PC-9 (cell line): ENCODE results near the gene KRT80. TPM values are rescaled to one million over a fixed set of nuclear protein-coding genes. Genes with fewer than 3 reads are reported as not detected.

Experiments used
- BruUV-seq: library from RNA; stranded (reverse); fragments of 400-500 nt; replicated peaks from 2 replicates; lab custom pipeline; 2021; lab: Mats Ljungman, UMichigan
- CTCF ChIA-PET: fragments of 300-600 bp; sonication (Branson Sonifier 250); formaldehyde crosslinking; loops from one replicate; lab custom pipeline; 2022; ENCODE audit warnings: antibody characterized with exemption; lab: Charles Lee
- POLR2A ChIA-PET: fragments of 300-600 bp; sonication (Branson Sonifier 250); formaldehyde crosslinking; loops from one replicate; lab custom pipeline; 2022; ENCODE audit warnings: antibody characterized with exemption; ENCODE audit not compliant: unreplicated experiment; lab: Charles Lee
- DNase-seq, 2 experiments: peaks; one replicate each; pipeline versions ENCODE4 v3.0.0 to v3.0.0-alpha.2; 2015 to 2022; ENCODE audit warnings: mixed read lengths in 1 of 2
- H2AFZ ChIP-seq: fragments of 200-600 bp; sonication (generic); 2 replicates; pipeline ENCODE4 v1.8.1; 2017; ENCODE audit warnings: antibody characterized with exemption
- H3F3A ChIP-seq: fragments of 200-600 bp; sonication (generic); 2 replicates; pipeline ENCODE4 v1.8.1; 2017; ENCODE audit warnings: antibody characterized with exemption, mild to moderate bottlenecking, low read depth; ENCODE audit not compliant: insufficient read depth
- H3K27ac ChIP-seq: fragments of 200-600 bp; sonication (generic); 2 replicates; pipeline ENCODE4 v1.6.1; 2016; ENCODE audit warnings: mixed run types
- H3K27me3 ChIP-seq: fragments of 200-600 bp; sonication (generic); 2 replicates; pipeline ENCODE4 v1.6.1; 2016; ENCODE audit warnings: low read depth, mixed run types; ENCODE audit not compliant: insufficient read depth
- H3K36me3 ChIP-seq: fragments of 200-600 bp; sonication (generic); 2 replicates; pipeline ENCODE4 v1.6.1; 2016; ENCODE audit warnings: low read depth, mixed run types
- H3K4me1 ChIP-seq: fragments of 200-600 bp; sonication (generic); replicated peaks from 2 replicates; pipeline ENCODE4 v1.6.1; 2016; ENCODE audit warnings: mixed run types; ENCODE audit not compliant: insufficient read depth
- H3K4me2 ChIP-seq: fragments of 200-600 bp; sonication (generic); 2 replicates; pipeline ENCODE4 v1.6.1; 2017; ENCODE audit warnings: mixed run types
- H3K4me3 ChIP-seq: fragments of 200-600 bp; sonication (generic); 2 replicates; pipeline ENCODE4 v1.6.1; 2016; ENCODE audit warnings: mixed run types
- H3K79me2 ChIP-seq: fragments of 200-600 bp; sonication (generic); 2 replicates; pipeline ENCODE4 v1.6.1; 2017; ENCODE audit warnings: low read depth, mixed run types
- H3K9me2 ChIP-seq: fragments of 200-600 bp; sonication (generic); 2 replicates; pipeline ENCODE4 v1.8.1; 2017; ENCODE audit warnings: mild to moderate bottlenecking; ENCODE audit not compliant: insufficient read depth
- H3K9me3 ChIP-seq: fragments of 200-600 bp; sonication (generic); 2 replicates; pipeline ENCODE4 v1.8.1; 2016; ENCODE audit warnings: low read depth; ENCODE audit not compliant: insufficient read depth
- H4K20me1 ChIP-seq: fragments of 200-600 bp; sonication (generic); 2 replicates; pipeline ENCODE4 v1.8.1; 2017; ENCODE audit not compliant: insufficient read depth
- EZH2 ChIP-seq: fragments of 200-600 bp; sonication (generic); IDR thresholded peaks from 2 replicates; pipeline ENCODE4 v1.8.0; 2017; ENCODE audit warnings: antibody characterized with exemption, low read depth
- intact Hi-C: fragments of 100-400 bp; cut with micrococcal nuclease; formaldehyde crosslinking; loops from one replicate; pipeline ENCODE4 v1.10.0; 2022; ENCODE audit not compliant: unreplicated experiment
- total RNA-seq: library from RNA; stranded (reverse); gene quantifications from 2 replicates; pipeline ENCODE4 v1.2.3, GENCODE V29; 2021
- TF ChIP-seq, protein P1 (sequence below): fragments of 200-600 bp; sonication (generic); conservative IDR thresholded peaks from 2 replicates; pipeline ENCODE4 v1.6.1; 2017; ENCODE audit warnings: mixed run types, antibody characterized with exemption, mild to moderate bottlenecking, moderate library complexity

Gene KRT80
- total RNA-seq, 1 experiment from 2014 or later: 94.9 TPM

DNA sequence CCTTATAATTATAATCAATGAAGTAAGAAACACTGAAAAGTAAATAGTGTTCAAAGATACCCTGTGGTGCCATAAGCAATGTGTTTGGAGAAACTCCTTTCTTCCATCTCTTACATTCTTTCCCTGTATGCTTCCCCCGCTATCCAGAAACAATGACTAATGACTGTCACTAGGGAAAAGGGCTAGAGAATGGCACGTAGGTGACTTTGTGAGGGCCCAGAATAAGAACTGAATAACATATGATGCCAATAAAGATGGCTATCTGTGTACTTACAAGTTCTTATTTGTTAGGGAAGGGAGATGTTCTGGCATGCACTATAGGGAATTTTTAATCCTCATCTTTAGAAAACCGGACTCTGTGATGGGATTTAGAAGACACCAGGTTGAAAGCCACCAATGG is 36.6 kb upstream of the KRT80 start:
- intact Hi-C loops: no loop called here
- Histone ChIP-seq H3K4me1 (peaks cover 82% of the 10 kb centered on the region), H3F3A (peaks cover 48% of the 10 kb centered on the region), H3K9me3 (no peaks in the 10 kb centered on the region), H3K9me2 (no peaks in the 10 kb centered on the region), H3K27me3 (no peaks in the 10 kb centered on the region), H4K20me1 (no peaks in the 10 kb centered on the region), H3K4me3 (no peak overlapping the region), H3K79me2 (peaks cover 20% of the 10 kb centered on the region), H3K36me3 (no peaks in the 10 kb centered on the region), H3K27ac (peak overlapping the region; percentile 97), H3K4me2 (peak overlapping the region; percentile 99), H2AFZ (no peak overlapping the region)
- BruUV-seq: no TSS peak
- CTCF ChIA-PET: no interaction called here
- POLR2A ChIA-PET: no interaction called here
- DNase-seq: peak in 1 of 2 experiments; percentile 89
- no peak for TF ChIP-seq EZH2
- TF ChIP-seq, protein P1, sequence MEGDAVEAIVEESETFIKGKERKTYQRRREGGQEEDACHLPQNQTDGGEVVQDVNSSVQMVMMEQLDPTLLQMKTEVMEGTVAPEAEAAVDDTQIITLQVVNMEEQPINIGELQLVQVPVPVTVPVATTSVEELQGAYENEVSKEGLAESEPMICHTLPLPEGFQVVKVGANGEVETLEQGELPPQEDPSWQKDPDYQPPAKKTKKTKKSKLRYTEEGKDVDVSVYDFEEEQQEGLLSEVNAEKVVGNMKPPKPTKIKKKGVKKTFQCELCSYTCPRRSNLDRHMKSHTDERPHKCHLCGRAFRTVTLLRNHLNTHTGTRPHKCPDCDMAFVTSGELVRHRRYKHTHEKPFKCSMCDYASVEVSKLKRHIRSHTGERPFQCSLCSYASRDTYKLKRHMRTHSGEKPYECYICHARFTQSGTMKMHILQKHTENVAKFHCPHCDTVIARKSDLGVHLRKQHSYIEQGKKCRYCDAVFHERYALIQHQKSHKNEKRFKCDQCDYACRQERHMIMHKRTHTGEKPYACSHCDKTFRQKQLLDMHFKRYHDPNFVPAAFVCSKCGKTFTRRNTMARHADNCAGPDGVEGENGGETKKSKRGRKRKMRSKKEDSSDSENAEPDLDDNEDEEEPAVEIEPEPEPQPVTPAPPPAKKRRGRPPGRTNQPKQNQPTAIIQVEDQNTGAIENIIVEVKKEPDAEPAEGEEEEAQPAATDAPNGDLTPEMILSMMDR: no peak

DNA sequence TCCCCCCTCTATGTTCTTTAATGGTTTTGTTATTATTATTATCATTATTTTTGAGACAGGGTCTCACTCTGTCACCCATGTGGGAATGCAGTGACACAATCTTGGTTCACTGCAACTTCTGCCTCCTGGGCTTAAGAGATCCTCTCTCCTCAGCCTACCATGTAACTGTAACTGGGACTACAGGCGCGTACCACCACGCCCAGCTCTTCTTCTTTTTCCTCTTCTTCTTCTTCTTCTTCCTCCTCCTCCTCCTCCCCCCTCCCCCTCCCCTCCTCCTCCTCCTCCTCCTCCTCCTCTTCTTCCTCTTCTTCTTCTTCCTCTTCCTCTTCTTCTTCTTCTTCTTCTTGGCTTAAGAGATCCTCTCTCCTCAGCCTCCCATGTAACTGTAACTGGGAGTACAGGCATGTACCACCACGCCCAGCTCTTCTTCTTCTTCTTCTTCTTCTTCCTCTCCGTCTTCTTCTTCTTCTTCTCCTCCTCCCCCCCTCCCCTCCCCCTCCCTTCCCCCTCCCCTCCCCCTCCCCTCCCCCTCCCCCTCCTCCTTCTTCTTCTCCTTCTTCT is 35.9 kb upstream of the KRT80 start:
- Histone ChIP-seq H3K27me3 (no peaks in the 10 kb centered on the region), H3K79me2 (peaks cover 15% of the 10 kb centered on the region)
- POLR2A ChIA-PET: interaction anchor here (0.6 to 0.9 kb wide), 2 partner anchors 100 to 826 kb away, joined by 4 to 10 read pairs; no protein-coding TSS in a partner anchor

GRCh38 chr12:52226446-52226845 is 34.6 kb upstream of the KRT80 start:
- peaks cover 7% of the 10 kb centered on the region for H3K79me2 ChIP-seq
- POLR2A ChIA-PET: no interaction called here
- no peak for DNase-seq

More for the DNA sequence above, 35.9 kb upstream of the KRT80 start:
- no TSS peak for BruUV-seq
- Histone ChIP-seq H3K9me2 (no peaks in the 10 kb centered on the region), H3K27ac (peak overlapping the region; percentile 97), H3K9me3 (no peaks in the 10 kb centered on the region), H3K36me3 (no peaks in the 10 kb centered on the region), H2AFZ (no peak overlapping the region), H3K4me2 (no peak overlapping the region), H3K4me1 (peaks cover 89% of the 10 kb centered on the region), H3K4me3 (no peak overlapping the region), H4K20me1 (no peaks in the 10 kb centered on the region), H3F3A (peaks cover 49% of the 10 kb centered on the region)
- intact Hi-C loops: no loop called here
- CTCF ChIA-PET: interaction anchor here (0.6 kb wide), 1 partner anchor 555 kb away, joined by 9 read pairs; no protein-coding TSS in a partner anchor
- DNase-seq: no peak
- TF ChIP-seq EZH2: no peak
- TF ChIP-seq, protein P1: no peak

More at GRCh38 chr12:52226446-52226845, 34.6 kb upstream of the KRT80 start:
- intact Hi-C loops: no loop called here
- Histone ChIP-seq H3K27ac (peak overlapping the region; percentile 36), H3K27me3 (no peaks in the 10 kb centered on the region), H3K4me2 (no peak overlapping the region), H3F3A (peaks cover 49% of the 10 kb centered on the region), H4K20me1 (no peaks in the 10 kb centered on the region), H3K36me3 (no peaks in the 10 kb centered on the region), H3K4me3 (no peak overlapping the region), H3K4me1 (peaks cover 92% of the 10 kb centered on the region), H3K9me3 (no peaks in the 10 kb centered on the region), H2AFZ (no peak overlapping the region), H3K9me2 (no peaks in the 10 kb centered on the region)
- TF ChIP-seq, protein P1: no peak
- TF ChIP-seq EZH2: no peak
- no TSS peak for BruUV-seq
- CTCF ChIA-PET: no interaction called here
